HG03280 (cell line): ENCODE results near the gene CP.

Source experiments
- ATAC-seq: cut with Tn5 transposase; IDR thresholded peaks from one replicate; pipeline ENCODE4 v1.9.1; 2021; ENCODE audit warnings: mild to moderate bottlenecking, moderate library complexity; ENCODE audit not compliant: unreplicated experiment

The CP gene

DNA sequence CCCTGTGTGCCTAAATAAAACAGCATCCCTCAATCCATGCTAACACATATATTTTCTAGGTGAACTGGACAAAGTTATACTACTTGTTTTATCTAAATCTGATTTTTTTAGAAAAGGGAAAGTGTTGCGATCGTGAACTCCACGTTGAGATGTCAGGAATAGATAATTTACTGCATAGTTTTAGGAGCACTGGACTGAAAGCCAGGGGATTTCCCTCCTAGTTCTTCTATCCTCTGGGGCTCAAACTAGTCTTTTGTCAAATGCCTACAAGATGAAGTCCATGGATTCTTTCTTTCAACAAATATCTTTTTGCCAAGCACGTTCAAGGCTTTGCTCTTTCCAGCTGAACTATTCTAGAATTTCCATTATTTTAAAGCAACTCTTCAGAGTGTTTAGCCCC lies 92.8 kb downstream of the CP start:
- no peak for ATAC-seq

DNA sequence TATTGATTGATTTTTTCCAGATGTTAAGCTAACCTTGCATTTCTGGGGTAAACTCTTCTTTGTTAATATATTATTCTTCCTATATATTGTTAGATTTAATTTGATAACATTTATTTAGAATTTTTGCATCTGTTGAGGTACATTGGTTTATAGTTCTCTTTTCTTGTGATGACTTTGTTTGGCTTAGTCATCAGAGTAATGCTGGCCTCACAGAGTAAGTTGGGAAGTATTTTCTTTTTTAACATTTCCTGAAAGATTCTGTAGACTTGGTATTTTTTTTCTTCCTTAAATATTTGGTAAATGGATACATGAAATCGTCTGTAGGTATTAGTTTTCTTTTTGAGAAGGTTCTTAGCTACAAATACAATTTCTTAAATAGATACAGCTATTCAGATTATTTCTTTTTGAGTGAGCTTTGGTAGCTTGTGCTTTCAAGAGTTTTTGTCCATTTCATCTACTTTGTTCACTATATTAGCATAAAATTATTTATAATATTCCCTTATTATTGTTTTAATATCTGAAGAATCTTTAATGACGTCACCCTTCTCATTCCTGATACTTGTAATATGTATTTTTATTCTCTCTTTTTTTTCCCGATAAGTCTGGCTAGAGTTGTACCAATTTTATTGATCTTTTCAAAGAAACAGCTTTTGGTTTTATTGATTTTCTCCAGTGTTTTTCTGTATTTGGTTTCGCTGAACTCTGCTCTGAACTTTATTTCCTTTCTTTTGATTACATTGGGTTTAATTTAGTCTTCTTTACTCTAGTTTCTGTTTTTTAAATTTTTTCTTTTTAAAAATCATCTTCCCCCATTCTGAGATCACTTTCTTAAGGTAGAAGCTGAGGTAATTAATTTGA lies 98.7 kb downstream of the CP start:
- no peak for ATAC-seq
